GM21381 (cell line): ENCODE data around the gene CDYL2.

Experiments
- ATAC-seq: cut with Tn5 transposase; IDR thresholded peaks from one replicate; pipeline ENCODE4 v1.9.1; 2021; ENCODE audit warnings: mild to moderate bottlenecking, moderate library complexity; ENCODE audit not compliant: unreplicated experiment

Gene CDYL2

DNA sequence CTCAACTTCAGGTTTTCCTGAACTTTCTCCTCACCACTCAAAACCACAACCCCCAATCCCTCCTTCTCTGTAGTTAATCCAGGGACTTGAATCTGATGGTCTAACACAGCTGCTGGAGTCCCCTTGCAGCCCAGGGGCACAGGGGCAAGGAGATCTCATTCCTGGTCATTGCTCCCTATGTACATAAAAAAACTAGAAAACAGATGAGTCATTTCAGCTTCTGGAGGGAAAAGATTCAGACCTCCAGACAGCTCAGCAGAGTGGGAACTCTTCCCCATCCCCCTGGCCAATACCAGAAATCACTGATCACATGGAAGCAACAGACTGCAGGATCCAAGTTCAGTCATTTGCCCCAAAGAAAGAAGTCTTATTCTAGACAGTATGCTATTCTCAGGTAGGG, 201.5 kb downstream of the CDYL2 start:
- no peak for ATAC-seq

DNA sequence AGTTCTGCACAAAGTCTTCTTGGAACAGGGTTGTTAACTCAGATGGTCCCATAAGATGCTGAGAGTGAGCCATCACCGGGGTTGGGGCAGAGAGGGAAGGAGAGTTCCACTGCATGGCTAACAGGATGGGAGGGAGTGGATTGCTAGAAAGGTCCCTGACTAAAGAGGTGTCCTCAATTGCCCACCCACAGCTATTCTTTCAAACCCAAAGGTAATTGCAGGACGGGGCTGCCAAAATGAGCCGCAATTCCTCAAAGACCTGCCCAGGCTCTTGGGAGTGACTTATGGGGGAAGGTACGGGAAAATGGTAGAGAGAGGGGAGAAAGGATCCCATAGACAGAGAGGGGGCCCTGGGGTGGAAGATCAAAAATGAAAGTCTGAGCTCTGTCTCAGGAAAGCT, 203.2 kb downstream of the CDYL2 start:
- ATAC-seq, result no peak

DNA sequence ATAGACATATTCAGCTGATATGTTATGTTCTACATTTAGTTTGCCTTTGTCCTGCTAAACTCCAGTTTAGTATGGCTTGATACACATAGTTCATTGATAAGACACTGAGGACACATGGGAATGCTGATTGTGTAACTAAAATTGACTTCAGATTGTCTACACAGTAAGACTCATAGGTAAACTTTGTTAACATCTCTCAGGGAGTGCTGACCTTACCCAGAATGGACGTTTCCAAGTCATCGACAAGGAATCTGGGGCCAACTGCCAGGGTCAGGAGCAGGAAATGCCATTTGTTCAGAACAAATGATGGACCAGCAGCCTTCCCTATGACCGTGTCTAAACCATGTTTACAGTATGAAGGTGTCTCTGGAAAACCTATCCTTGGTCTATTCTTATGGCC, 204.9 kb downstream of the CDYL2 start:
- ATAC-seq, result no peak

DNA sequence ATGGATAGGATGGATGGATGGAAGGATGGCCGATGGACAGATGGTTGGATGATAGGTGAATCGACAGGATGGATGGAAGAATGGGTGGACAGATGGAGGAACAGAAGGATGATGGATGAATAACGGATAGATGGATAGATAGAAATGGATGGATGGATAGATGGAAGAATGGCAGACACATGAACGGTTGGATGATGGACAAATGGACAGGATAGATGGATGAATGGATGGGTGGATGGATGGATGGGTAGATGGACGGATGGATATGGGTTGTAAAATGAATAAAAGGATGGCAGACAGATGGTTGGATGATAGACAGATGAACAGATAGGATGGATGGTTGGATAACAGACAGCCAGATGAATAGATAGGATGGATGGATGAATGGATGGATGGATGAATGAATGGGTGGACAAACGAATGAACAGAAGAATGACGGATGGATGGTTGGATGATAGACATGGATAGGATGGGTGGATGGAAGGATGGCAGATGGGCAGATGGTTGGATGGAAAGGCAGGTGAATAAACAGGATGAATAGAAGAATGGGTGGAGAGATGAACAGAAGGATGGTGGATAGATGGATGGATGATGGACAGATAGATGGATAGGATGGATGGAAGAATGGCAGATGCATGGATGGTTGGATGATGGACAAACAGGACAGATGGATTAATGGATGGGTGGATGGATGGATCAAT, 207.7 kb downstream of the CDYL2 start:
- ATAC-seq, result no peak

DNA sequence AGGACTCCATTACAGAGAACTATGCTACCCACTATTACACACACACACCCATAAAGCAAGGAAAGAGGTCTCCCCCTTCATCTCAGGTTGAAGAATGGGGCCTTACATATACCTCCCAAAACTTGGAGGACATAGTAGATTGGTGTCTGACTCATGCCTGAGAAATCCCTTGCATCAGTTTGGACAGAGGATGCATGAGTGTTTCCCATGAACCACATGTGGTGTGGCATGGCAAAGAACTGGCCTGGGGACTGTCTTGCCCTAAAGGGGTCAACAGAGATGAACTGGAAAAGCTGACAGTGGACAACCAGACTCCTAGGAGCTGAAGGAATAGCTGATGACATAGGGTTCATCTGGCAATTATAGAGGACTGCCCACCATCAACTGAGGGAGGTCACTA, 209.6 kb downstream of the CDYL2 start:
- no peak for ATAC-seq

DNA sequence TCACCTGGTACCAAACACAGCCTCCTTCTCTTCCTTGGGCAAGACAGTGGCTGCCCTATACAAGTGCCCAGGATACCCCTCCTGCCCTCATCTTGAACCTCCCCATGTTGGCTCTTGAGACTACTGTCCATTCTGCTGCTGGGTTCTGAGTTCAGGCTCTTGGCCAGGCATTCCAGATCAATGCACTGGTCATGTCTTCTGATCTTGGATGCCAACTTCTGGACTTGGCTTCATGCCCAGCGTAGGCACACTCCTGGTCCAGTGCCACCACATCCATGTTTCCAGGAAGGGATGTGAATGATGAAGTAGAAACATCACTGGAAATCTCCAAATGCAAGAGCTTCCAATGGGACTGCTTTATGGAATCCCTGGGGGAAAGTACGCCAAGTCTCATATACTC, 212.1 kb downstream of the CDYL2 start:
- ATAC-seq, result no peak

DNA sequence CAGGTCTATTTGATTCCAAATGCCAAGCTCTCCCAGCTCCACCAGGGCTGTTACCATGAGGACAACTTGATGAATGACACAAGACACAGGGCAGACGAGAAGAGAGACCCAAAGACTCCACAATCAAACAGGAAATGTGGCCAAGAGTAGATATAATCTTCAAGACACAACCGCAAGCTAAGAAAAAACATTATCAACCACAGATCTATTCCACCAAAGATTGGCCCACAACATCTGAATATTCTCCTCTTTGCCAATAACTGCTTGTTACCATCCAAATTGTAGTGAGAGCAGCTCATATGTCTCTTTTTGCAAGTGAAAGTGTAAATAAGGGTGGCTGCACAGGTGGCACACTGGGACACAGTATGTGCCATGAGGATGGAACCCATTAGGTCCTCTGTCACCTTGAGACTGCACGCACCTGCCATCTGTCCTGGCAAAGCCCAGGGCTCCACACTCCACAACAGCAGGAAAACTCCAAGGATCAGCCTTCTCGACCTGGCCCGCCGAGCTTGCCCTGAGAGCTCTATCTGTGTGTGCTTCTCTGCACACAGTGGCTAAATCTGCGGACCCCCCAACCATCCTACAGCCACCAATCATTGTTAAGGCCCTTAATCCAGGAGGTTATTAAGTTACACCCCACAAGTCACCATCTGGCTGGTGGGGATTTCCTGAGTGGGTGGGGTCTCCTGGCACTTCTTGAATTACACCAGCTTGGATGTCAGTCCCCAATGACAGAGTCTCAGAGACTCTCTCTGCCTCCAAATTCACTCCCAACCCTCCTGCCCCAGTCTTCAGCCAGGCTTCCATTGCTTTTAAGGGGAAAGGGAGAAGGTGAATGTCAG, 213.1 kb downstream of the CDYL2 start:
- no peak for ATAC-seq

DNA sequence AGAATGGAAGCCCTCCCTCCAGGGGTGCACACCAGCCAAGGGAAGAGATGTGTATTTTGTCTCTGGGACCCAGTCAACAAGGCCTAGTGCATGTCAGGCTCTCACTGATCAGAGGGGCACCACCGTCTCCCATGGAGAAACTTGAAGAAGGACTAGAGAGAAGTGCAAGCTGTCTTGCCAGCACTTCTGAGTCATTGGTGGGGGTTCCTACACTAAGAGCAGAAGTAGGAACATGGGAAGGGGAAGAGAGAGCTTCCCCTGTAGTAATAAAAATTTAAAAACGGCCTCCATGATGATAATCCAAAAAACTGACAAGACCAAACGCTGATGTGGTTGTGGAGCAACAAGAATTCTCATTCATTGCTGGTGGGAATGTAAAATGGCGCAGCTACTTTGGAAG, 217.3 kb downstream of the CDYL2 start:
- ATAC-seq, result no peak

DNA sequence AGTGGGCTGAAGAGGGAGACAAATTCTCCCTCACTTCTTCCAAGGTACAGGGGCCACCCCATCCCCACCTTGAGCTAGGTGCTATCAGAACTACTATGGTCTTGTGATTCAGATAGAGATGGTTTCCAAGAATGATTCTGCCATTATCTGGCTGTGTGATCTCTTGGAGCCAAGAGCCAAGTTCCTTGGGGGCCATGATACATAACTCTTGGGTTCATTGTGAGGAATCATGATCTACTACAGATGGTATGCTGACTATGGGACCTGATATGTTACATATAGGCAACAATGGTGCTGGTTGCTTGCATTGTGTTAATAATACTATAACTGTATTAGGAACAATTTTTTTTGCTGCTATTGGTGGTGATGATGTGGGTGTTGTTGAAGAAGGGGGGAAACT, 217.9 kb downstream of the CDYL2 start:
- ATAC-seq, result no peak

DNA sequence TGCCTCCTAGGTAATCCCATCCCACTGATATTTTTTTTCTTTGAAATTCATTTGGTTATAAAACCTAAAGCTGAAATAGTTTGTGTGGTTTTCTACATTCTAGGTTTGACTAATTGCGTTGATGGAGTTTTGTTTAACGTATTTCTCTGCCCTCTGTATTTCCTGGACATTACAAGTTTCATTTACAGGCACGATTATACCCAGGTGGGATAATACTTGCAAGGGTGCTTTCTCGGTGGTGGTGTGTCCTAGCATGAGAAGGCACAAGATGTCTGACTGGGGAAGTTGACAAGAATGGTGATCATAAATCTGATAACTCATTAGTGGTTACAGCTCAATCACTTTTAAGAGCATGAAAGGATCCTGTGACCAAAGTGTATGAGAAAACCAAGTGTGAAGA, 218.6 kb downstream of the CDYL2 start:
- no peak for ATAC-seq

DNA sequence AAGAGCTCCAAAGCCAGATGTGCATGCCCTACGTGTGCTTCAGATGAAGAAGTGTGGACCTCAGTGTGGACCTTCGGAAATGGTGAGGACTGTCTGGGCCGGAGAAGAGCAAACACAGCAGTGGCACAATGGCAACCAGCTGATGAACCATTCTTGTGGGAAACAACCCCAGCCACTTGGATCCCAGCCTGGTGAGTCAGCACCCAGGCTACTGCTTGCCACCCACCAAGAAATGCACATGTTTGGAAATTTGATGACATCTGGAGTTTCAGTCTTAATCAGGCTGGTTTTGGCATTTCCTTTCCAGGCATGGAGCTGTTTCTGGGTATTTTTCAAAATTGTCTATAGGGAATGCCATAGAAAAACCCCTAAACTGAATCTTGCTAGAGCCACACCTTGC, 220.9 kb downstream of the CDYL2 start:
- ATAC-seq, result no peak

DNA sequence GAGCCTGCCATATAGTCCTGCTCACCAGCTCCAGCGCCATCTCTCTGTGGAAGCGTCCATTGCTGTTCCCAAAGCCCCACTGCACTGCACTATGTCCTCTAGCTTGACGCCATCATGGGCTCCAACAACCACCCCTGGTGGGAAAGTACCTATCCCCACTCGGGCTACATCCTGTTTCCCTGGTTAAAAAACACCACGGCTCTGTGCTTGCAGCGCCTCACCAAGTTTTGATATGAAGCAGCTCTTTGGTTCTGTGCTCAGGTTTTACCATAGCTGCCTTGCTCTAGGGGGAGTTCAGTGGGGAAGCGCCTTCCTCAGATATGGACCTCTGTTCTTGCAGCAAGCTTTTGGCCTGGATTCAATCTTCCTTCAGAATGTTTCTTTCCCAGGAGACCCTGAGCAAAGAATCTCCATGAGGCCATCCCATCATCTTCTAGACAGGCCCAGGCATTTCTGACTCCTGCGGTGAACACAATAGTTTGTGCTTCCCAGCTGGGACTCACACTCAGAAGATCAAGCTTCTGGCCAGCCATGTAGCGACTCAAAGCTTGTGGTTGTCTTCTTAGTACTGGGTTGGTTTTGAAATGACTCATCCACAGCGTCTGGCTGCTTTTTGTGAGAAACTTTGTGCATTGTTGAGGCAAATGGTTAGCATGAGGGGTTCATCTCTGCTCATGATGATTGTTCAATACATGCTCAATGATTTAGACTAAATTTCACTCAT, 224.1 kb downstream of the CDYL2 start:
- peak; percentile 91 for ATAC-seq

DNA sequence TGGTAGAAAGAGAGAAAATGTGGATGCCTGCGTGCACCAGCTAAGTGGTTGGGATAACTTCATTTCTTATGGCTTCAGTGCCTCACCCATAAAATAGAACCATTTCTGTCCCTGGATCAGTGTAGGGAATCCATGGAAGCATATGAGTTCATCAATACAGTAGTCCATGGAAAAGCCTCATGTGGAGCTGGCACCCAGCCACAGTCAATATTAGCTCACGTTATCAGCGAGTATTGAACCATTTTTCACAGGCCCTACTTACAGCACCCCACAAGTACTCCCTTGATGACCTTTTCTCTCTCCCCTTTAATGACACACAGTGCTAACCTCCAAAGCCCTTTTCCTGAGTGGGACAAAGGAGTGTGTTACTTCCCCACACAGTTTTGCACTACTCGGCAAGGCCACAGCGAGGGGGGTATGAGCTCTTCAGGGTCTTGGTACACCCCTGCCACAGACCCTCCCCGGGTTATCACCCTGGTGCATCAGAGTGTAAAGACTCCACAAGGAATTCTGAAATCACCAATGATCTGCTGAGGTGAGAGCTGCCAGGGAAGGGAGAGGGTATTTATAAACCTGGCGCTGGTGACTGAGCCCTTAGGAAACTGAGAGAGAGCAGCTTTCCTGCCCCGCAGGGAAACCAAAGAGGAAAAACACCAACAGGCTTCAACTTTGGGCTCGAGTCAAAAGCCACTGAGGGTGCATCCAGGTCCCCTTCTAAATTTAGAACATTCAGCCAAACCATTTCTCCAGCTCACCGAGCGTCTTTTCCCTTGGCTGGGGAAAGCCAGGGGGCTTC, 226.7 kb downstream of the CDYL2 start:
- ATAC-seq, result no peak

DNA sequence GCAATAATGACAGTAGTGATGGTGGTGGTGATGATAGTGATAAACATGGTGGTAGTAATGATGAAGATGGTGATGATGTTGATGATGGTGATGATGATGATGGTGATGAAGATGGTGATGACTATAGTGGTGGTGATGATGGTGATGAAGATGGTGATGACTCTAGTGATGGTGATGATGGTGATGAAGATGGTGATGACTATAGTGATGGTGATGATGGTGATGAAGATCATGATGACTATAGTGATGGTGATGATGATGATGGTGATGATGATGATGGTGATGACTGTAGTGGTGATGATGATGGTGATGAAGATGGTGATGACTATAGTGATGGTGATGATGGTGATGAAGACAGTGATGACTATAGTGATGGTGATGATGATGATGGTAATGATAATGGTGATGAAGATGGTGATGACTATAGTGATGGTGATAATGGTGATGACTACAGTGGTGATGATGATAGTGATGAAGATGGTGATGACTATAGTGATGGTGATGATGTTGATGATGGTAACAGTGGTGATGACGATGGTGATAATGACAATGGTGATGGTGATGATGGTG, 228.0 kb downstream of the CDYL2 start:
- no peak for ATAC-seq

DNA sequence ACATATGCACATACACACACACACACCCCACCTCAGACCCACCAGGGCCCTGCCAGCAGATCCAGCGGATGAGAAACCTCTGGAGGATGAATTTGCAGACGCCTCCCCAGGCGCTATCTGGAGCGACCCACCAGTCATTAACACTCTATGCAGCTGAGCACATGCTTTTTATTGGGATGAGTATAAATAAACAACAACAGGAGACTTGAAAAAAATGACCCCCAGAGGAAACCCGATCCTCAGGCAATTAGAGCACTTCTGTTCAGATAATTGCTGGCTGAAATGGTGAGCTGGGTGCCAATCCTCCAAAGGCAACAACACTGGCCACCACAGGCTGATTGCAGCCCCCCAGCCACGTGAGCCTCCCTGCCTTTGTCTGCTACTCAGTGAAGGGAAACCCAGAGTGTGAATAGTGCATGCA, 230.7 kb downstream of the CDYL2 start:
- ATAC-seq, result no peak

DNA sequence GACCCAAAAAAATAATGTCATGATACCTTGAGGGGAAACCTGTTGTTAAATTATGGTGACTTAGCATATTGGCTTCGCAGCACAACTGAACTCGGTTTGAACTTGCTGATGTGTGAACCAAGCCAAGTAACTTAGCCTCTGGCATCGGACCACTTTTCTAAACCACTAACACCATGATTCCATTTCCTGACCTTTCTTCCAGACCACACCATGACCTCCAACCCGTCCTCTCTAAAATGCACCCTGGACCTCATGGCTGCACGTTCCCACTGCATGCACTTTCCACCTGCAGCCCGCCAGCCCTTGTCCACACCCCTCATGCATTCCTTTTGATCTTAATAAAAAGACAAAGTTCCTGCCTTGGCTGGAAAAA, 234.3 kb downstream of the CDYL2 start:
- no peak for ATAC-seq

DNA sequence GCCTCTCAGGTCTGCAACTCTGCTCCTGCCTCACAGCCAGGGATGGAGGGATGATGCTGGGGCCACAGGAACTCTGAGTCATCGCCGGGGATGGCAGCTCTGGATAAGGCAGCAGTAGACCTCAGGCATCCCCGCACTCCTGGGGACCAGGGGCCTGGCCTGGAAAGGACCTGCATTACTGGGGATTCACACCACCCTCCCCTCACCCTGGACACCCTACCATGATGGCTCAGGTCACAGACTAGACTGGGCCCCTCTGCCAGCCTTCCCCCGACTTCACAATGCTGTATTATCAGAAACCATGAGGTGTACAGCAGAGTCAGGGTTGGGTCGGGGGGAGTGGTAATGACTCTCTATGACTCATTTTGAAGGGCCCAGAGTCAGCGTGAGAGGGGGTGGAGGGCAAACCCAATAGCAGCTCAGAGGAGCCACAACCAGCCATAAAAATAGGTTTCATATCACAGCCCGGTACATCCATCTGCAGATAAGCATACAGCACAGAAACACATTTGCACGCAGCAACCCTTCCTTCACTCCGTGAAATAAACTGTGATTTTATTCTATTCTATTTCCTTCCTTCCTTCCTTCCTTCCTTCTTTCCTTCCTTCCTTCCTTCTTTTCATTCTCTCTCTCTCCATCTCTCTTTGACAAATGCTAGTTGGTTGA, 234.8 kb downstream of the CDYL2 start:
- no peak for ATAC-seq

DNA sequence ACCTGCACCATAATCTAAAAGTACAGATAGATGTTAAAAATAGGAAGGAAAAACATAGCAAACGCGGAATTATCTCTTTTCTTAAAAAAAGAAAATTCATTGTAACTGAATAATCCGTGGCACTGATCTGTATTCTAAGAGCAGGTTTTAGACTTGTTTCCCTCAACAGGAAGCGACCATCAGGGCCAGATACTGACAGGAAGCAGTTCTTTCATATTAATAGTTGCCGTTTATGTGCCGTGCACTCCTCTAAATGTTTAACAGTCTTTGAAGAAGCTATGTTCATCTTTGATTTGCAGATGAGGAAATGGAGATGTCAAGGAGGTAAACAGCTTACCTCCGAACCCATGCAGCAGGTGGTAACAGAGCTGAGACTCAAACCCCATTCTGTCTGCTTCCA, 240.0 kb downstream of the CDYL2 start:
- ATAC-seq, result no peak

DNA sequence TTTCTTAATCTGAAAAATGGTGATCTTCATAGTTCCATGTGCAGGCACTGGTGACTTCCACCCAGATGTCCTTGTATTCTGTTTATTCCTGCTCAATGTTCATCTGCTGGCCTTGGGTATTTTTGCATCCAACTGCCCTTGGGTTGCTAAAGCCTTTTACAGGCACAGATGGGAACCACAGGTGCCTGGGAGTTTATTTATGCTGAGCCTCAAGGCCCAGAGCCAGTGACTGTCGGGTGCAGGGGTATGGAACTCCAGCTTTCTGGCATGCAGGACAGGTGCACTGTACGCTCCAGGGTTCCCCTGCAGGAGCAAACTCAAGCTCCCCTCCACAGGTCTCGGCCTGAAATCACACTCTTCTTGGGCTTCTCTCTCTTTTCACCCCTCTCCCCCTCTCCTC, 241.3 kb downstream of the CDYL2 start:
- no peak for ATAC-seq

DNA sequence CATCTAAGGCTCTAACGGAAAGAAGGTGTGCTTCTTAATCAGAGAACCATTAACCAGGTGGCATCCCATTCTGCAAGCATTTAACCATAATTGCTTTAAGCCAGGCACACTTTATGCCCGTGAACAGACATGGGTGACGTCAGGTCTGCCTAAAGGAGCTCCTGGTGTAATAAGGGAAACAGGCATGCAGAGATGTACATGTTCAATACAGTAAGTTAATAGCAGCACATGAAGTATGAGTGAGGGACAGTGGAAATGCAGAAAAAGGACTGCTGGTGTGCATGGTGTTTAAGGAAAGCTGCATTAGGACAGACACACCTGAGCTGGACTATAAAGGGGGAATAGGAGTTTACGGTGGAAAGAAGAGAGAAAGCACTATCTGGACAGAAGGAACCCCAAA, 245.0 kb downstream of the CDYL2 start:
- ATAC-seq, result no peak
